Measurements from ENCODE around the gene NFE2L2. TPM values are rescaled to one million over a fixed set of nuclear protein-coding genes. Genes with fewer than 3 reads are reported as not detected.

NFE2L2 gene
- total and polyA plus RNA-seq, 9 of the 15 experiments (the other 6 are each of a cell fraction or from before 2014, with no cell fraction given), result 29.3 to 120 (median 59.3) TPM

- TF ChIP-seq TCF7L2 (IDR thresholded peaks at IDR 0.05; ENCODE audit: low read depth, low read length) (no peak), ZNF695 (CRISPR knock-in tag; IDR thresholded peaks at IDR 0.05) (no peak), ATF1 (CRISPR knock-in tag; IDR thresholded peaks at IDR 0.05) (no peak), ATF1 (tag; IDR thresholded peaks at IDR 0.05) (no peak), ID3 (CRISPR knock-in tag; IDR thresholded peaks at IDR 0.05) (no peak), ID3 (tag; IDR thresholded peaks at IDR 0.05) (no peak), ZBTB11 (CRISPR knock-in tag; IDR thresholded peaks at IDR 0.05) (peak in 1 of 3 experiments; percentile 51; a peak in 2 of 6 replicates), HNRNPLL (IDR thresholded peaks at IDR 0.05; ENCODE audit: low read depth, low read length, poor library complexity, severe bottlenecking) (peak; percentile 74), JUNB (CRISPR knock-in tag; conservative IDR thresholded peaks at IDR 0.05) (no peak), ZNF217 (CRISPR knock-in tag; IDR thresholded peaks at IDR 0.05) (no peak), KLF1 (tag; IDR thresholded peaks at IDR 0.05) (0 out of 2 replicates have a peak, but pooled peaks have one; percentile 16), NR4A1 (CRISPR knock-in tag; IDR thresholded peaks at IDR 0.05) (peak; percentile 74; the same call in 1 of the 2 replicates), NR4A1 (tag; IDR thresholded peaks at IDR 0.05) (peak; percentile 35; the same call in 1 of the 2 replicates), SLC30A9 (CRISPR knock-in tag; IDR thresholded peaks at IDR 0.05) (no peak), ZNF584 (CRISPR knock-in tag; IDR thresholded peaks at IDR 0.05; ENCODE audit: low read depth) (peak; percentile 87; the same call in 1 of the 2 replicates), RBM34 (IDR thresholded peaks at IDR 0.05; ENCODE audit: borderline replicate concordance, insufficient read depth, low read length) (0 out of 2 replicates have a peak, but pooled peaks have one; percentile 31), BRCA1 (IDR thresholded peaks at IDR 0.05) (no peak), BRCA1 (CRISPR knock-in tag; IDR thresholded peaks at IDR 0.05) (no peak), YBX1 (IDR thresholded peaks at IDR 0.05) (no peak)
- TF ChIP-seq, protein P1, sequence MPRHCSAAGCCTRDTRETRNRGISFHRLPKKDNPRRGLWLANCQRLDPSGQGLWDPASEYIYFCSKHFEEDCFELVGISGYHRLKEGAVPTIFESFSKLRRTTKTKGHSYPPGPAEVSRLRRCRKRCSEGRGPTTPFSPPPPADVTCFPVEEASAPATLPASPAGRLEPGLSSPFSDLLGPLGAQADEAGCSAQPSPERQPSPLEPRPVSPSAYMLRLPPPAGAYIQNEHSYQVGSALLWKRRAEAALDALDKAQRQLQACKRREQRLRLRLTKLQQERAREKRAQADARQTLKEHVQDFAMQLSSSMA (CRISPR knock-in tag; IDR thresholded peaks at IDR 0.05), result 0 out of 2 replicates have a peak, but pooled peaks have one; percentile 74
- TF ChIP-seq, protein P2, sequence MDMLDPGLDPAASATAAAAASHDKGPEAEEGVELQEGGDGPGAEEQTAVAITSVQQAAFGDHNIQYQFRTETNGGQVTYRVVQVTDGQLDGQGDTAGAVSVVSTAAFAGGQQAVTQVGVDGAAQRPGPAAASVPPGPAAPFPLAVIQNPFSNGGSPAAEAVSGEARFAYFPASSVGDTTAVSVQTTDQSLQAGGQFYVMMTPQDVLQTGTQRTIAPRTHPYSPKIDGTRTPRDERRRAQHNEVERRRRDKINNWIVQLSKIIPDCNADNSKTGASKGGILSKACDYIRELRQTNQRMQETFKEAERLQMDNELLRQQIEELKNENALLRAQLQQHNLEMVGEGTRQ (CRISPR knock-in tag; IDR thresholded peaks at IDR 0.05), result no peak
- TF ChIP-seq, protein P3, sequence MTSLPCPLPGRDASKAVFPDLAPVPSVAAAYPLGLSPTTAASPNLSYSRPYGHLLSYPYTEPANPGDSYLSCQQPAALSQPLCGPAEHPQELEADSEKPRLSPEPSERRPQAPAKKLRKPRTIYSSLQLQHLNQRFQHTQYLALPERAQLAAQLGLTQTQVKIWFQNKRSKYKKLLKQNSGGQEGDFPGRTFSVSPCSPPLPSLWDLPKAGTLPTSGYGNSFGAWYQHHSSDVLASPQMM (CRISPR knock-in tag; IDR thresholded peaks at IDR 0.05), result no peak
These were observed 51.4 kb downstream of the NFE2L2 start (continued) for GRCh38 chr2:177212891-177213856.

Data from K562 (cell line).